Activated T-cell treated with anti-CD3 and anti-CD28 coated beads for 1 hour (primary cell): ENCODE measurements around the gene ARPP21.
"Not testable (repeated sequence)": the region's sequence is repeated elsewhere in the genome, so short reads cannot be mapped to it uniquely, and the experiment has no call there.

Experiments used
- DNase-seq: peaks from one replicate; pipeline ENCODE4 v3.0.0-alpha.2; 2020; ENCODE audit warnings: low read depth

Gene ARPP21

GRCh38 chr3:35639254-35640186 is at the start of gene ARPP21:
Gene ARPP21 (plus strand): TSS chr3:35639525. CDS start chr3:35681752, 42,227 bp downstream.
- DNase-seq: no peak

DNA sequence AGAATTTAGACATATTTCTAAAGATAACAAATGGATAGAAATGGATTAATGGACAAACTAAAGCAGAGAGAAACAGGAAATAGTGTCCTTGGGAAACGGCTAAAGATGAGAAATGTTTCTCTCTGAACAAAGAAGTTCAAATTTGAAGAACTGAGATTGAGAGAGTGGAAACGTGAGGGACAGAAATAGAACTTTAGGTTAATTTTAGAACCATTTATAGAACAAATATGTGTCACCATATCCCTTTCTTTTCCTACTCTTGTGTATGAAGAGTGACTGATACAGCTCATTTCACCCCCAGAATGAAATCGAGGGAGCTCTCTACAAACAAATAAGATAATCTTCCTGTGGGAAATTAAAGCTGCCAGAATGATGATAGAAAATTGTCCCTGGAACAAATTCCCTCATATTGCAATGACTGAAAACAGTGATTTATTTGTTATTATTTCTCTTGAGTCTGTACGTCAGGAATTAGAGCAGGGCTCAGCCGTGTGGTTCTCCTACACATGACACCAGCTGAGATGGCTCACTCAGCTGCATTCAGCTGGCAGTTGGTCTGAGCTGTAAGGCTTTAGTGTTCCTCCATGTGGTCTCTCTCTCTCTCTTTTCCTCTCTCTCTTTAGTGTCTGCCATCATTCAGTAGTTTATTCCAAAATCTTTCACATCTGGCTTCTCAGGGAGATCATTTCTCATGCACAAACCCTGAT is 46.6 kb upstream of the ARPP21 start:
- DNase-seq: no peak

DNA sequence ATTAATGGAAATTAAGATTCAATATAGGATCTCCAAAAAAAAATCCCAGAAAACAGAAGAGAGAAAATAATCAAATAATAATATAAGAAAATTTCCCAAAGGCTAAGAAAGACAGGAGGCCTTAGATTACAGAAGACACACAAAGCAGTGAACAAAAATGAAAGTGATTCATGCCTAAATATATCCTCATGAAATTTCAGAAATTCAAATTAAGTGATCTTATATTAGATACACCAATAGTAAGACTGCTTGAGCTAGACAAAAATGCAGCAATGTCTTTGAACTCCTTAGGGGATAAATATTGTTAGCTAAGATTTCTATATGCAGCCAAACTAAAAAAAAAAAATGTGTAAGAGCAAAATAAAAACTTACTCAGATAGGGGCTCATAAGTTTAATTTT is 44.6 kb upstream of the ARPP21 start:
- no peak for DNase-seq

GRCh38 chr3:35596335-35596995 is 42.9 kb upstream of the ARPP21 start:
- no peak for DNase-seq

- DNase-seq: no peak
Observed at GRCh38 chr3:35597490-35597889, 41.8 kb upstream of the ARPP21 start.

- no peak for DNase-seq
Observed at GRCh38 chr3:35598804-35599203, 40.5 kb upstream of the ARPP21 start.

DNA sequence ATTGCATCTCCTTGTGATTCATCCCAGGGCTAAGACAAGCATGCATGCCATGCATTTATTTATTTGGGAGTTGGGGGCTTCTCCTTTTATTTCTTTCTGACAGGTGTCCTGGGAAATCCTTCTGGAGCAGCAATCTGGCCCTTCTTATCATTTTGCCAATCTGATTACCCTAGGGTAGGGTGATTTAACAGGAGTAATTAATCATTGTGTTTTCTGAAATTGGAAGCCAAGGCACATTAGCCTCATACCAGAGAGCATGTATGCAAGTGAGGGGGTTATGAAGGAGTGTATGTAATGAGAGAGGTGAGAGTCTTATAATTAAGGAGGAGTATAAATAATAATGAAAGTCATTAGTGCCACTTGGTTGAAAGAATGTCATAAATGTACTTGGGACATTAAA is 37.4 kb upstream of the ARPP21 start:
- no peak for DNase-seq

DNA sequence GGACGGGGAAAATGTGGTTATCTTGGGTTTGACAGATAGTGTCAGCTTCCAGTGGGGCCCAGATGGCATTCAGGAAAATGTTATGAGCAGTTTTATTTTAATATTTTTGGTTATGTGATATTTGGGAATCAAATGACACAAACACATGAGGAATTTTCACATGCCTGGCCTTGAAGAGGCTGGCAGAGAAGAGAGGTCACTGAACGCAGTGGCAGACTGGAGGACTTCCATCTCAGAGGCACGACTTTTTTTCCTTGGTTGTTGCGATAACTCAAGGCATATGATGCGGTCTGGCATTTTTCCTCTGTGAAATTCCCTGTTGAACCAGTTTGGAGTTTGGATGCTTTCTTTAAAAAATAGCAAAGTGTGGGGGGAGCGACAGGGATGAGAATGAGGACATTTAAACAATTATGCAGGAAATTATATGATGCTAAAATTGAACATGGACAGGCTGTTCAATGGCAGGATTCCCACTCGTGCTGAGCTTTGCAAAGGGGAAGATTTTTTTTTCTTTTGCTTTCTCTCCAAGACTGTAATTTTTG is 36.9 kb upstream of the ARPP21 start:
- no peak for DNase-seq

- DNase-seq: no peak
Observed at GRCh38 chr3:35616346-35616745, 23.0 kb upstream of the ARPP21 start.

DNA sequence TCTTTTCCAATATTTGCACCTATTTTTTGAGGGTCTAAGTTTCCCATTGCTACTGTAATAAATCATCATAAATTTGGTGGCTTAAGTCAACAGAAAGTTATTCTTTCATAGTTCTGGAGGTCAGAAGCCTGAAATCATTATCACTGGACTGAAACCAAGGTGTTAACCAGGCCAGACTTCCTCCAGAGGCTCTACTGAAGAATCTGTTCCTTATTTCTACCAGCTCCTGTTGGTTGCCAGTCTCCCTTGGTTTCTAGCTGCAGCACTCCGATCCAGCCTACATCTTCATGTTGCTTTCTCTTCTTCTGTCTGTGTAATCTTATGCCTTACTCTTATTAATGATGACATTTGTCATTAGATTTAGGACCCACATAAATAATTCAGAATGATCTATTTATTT is 22.0 kb upstream of the ARPP21 start:
- no peak for DNase-seq

DNA sequence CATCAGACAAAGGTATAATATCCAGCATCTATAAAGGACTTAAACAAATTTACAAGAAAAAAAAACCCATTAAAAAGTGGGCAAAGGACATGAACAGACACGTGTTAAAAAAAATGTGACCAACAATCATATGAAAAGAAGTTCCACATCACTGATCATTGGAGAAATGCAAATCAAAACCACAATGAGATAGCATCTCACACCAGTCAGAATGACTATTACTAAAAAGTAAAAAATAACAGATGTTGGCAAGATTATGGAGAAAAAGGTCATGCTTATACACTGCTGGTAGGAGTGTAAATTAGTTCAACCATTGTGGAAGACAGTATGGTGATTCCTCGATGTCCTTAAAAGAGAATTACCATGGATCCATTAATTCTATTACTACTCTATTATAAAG is 19.1 kb upstream of the ARPP21 start:
- not testable (repeated sequence) for DNase-seq

DNA sequence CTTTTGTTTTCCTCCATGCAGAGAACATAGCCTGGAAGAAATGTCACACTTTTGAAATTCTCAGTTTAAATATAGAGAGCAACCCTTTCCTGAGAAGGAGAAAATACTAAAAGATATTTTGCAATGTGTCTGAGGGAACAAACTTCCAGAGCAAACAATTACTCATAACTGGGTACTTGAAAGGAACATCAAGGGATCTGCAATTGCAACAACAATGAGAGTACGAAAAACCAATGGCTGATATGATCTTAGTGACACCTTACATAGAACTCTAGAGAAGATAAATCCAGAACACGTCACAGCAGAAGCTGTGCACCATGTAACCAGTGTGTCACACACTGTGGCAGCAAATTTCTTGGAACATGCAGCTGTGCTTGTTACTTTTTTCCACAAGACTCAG is 14.6 kb upstream of the ARPP21 start:
- no peak for DNase-seq

DNA sequence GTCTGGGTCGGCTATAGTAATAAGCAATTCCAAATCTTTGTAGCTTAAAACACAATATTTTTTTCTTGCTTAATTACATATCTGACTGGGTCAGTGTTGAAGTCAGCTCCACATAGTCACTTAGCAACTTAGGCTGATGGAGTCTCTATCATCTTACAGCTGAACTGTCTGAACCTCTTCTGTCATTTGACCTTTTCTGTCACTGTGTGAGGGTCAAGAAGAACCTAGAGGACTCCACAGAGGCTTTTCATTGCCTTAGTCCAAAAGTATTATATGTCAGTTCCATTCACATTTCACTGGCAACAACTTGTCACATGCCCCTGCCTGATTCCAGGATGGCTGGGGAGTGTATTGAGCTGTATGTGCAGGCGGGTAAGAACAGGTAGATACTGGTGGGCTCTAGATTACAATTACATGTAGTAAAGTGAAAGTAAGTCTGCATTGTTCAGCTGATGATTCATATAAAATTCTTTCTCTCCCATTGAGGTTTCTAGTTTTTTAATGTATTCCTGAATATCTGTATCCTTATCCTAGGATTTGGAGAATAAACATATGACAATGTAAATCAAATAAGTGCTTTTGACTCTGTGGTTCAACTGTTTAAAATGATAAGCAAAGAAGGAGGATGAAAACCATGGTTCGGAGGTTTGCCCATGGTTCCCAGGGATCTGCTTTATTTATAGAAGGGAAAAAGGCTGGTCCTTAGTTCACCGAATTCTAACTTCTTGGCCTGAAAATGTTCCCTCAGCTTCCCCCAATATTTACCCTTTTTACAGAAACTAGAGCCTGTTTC is 5.8 kb upstream of the ARPP21 start:
- DNase-seq: no peak

DNA sequence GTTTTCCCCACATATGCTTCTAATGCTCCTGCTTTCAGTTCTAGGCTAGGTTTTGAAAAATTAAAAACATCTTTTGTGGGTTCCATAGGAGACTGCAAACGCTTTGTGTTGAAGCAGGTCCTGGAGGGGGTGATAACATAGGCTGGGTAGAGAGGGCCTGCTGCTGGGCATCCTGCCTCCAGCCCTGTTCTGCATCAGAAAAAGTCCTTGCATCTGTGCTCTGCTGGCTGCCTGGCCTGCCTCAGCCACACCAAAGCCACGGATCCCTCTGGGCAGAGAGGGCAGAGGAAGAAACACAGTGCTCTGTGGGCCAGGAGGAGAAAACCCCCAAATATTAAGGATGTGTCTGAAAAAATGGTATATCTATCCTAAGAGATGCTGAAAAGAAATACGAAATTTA is 3.9 kb upstream of the ARPP21 start:
- DNase-seq: no peak

- no peak for DNase-seq
Observed at GRCh38 chr3:35635926-35636683, 3.2 kb upstream of the ARPP21 start.

- DNase-seq: no peak
Observed at GRCh38 chr3:35638251-35638979, 910 bp upstream of the ARPP21 start.

DNA sequence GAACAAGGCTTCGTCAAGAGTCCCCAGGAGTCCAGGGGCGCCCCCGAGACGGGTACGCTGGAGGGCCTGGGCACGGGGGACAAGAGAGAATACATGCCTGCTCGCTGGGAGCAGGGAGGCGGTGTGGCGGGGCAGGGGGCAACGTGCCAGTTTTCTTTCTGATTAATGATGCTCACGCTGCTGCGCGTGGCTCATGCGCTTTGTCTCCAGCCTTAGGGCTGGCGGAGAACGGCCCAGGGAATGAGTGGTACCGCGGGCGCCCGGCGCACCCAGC is 408 bp upstream of the ARPP21 start:
- DNase-seq: no peak

DNA sequence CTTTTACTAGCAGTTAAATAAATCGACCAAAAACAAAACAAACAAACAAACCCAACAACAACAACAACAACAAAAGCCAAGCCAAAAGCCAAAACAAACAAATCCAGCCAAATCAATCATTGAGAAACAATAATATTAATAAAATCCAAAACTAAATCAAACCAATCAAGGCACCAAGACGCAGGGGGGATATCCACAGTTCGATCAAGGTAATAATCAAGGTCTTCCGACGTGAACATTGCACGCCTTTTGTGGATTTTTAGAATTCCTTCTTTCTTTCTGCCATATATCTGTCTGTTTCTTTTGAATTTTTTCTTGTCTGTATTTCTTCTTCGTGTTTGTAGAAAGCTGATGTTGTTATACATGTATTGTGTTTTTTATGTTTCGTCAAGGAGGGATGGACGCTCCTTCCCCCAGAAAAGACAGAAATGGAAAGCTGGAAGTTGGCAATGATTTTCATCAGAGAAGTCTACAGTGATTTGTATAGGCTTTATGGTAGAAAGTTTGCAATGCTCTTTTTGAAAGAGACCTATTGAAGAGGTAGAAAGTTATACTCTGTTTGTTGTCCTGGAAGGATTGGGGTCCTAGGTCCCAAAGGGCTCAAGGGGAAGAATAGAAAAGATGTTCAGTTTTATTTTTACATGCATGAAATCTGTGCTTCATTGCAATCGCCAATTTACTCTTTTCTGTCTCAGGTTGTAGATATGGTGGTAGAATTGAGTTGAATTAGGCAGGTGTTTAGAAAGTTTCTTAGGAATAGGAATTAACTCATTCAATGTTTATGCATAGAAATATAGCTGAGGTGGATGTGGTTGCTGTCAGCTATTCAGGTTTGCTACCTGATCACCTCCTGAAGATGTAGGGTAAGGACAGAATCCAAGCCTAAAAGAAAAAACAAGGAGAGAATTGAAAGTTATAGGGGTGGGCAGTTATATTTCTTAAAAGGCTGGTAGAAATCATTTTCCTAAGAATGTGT is 1.2 kb downstream of the ARPP21 start:
- no peak for DNase-seq

- DNase-seq: no peak
Observed at GRCh38 chr3:35641331-35641730, 2.0 kb downstream of the ARPP21 start.
